HepG2 (cell line): ENCODE results near the gene POLR3GL. TPM values are rescaled to one million over a fixed set of nuclear protein-coding genes. Genes with fewer than 3 reads are reported as not detected.

Experiments used
- CREB3 ChIP-seq: sonication (generic); formaldehyde crosslinking; IDR thresholded peaks from 2 replicates; pipeline ENCODE4 v1.5.0; 2020; ENCODE audit warnings: missing genetic modification reagents
- CREM ChIP-seq, 2 experiments: sonication (generic) in 1 of 2; formaldehyde crosslinking in 1 of 2; IDR thresholded peaks; 2 replicates each; pipeline versions ENCODE4 v1.4.0 to v1.6.1; 2016 to 2020; ENCODE audit warnings: antibody characterized with exemption in 1 of 2, mild to moderate bottlenecking in 1 of 2, missing genetic modification reagents in 1 of 2
- DDIT3 ChIP-seq: sonication (generic); formaldehyde crosslinking; IDR thresholded peaks from 2 replicates; pipeline ENCODE4 v1.4.0; 2020; ENCODE audit warnings: mild to moderate bottlenecking, missing genetic modification reagents
- GPBP1L1 ChIP-seq: sonication (generic); formaldehyde crosslinking; IDR thresholded peaks from 2 replicates; pipeline ENCODE4 v1.5.0; 2020; ENCODE audit warnings: mild to moderate bottlenecking, missing genetic modification reagents
- HIVEP1 ChIP-seq: sonication (generic); formaldehyde crosslinking; IDR thresholded peaks from 2 replicates; pipeline ENCODE4 v1.4.0; 2020; ENCODE audit warnings: mild to moderate bottlenecking, missing genetic modification reagents
- HOXD1 ChIP-seq: sonication (generic); formaldehyde crosslinking; IDR thresholded peaks from 2 replicates; pipeline ENCODE4 v1.5.0; 2020; ENCODE audit warnings: missing genetic modification reagents
- KAT7 ChIP-seq: IDR thresholded peaks from 2 replicates; pipeline ENCODE4 v1.6.1; 2018; ENCODE audit warnings: borderline replicate concordance, missing compliant biosample characterization
- SRSF9 ChIP-seq: fragments of 200-400 bp; formaldehyde crosslinking; IDR thresholded peaks from 2 replicates; pipeline ENCODE4 v1.6.1; 2018; ENCODE audit warnings: borderline replicate concordance, mild to moderate bottlenecking, low read depth, low read length; ENCODE audit not compliant: insufficient read depth, poor library complexity, severe bottlenecking
- ZBTB8A ChIP-seq: sonication (generic); formaldehyde crosslinking; IDR thresholded peaks from 2 replicates; pipeline ENCODE4 v1.4.0; 2020; ENCODE audit warnings: mild to moderate bottlenecking, low read depth, missing genetic modification reagents, borderline replicate concordance
- ZMAT5 ChIP-seq: sonication (generic); formaldehyde crosslinking; IDR thresholded peaks from 2 replicates; pipeline ENCODE4 v1.5.0; 2020; ENCODE audit warnings: mild to moderate bottlenecking, low read depth, missing genetic modification reagents, borderline replicate concordance
- ZNF180 ChIP-seq: sonication (generic); formaldehyde crosslinking; IDR thresholded peaks from 2 replicates; pipeline ENCODE4 v1.4.0; 2020; ENCODE audit warnings: low read depth, missing genetic modification reagents, borderline replicate concordance
- ZNF292 ChIP-seq: sonication (generic); formaldehyde crosslinking; IDR thresholded peaks from 2 replicates; pipeline ENCODE4 v1.8.1; 2022; ENCODE audit warnings: mild to moderate bottlenecking, low read depth, missing genetic modification reagents, borderline replicate concordance
- ZNF329 ChIP-seq: sonication (generic); formaldehyde crosslinking; IDR thresholded peaks from 2 replicates; pipeline ENCODE4 v1.9.0; 2021; ENCODE audit warnings: low read depth, mild to moderate bottlenecking, missing genetic modification reagents
- ZNF350 ChIP-seq: sonication (generic); formaldehyde crosslinking; IDR thresholded peaks from 2 replicates; pipeline ENCODE4 v1.4.0; 2020; ENCODE audit warnings: mild to moderate bottlenecking, low read depth, missing genetic modification reagents, borderline replicate concordance
- ZNF484 ChIP-seq: sonication (generic); formaldehyde crosslinking; IDR thresholded peaks from 2 replicates; pipeline ENCODE4 v1.5.1; 2020; ENCODE audit warnings: mild to moderate bottlenecking, low read depth, missing genetic modification reagents, borderline replicate concordance
- ZNF549 ChIP-seq: sonication (generic); formaldehyde crosslinking; IDR thresholded peaks from 2 replicates; pipeline ENCODE4 v1.5.0; 2020; ENCODE audit warnings: missing genetic modification reagents
- polyA plus RNA-seq, 8 experiments: library from polyadenylated mRNA; depleted of rRNA in 3 of 8; stranded (reverse) in 7 of 8; unstranded in 1 of 8; fragments of >200 nt; fragmentation: Illumina TruSeq in 4 of 8; extraction: Trizol in 4 of 8; gene quantifications; 2 replicates each; pipeline versions ENCODE4 v1.2.1 to v1.2.3, GENCODE V29; 2011 to 2016; ENCODE audit warnings: low read depth in 4 of 8, missing spikeins in 1 of 8, mixed read lengths in 1 of 8; ENCODE audit not compliant: insufficient read depth in 1 of 8
- total RNA-seq, 5 experiments: library from RNA; depleted of rRNA; stranded (reverse); fragments of >200 nt; fragmentation: Illumina TruSeq; extraction: Trizol; gene quantifications; 2 replicates each; pipeline ENCODE4 v1.2.3, GENCODE V29; 2016; ENCODE audit warnings: low read depth in 1 of 5

The POLR3GL gene
- total and polyA plus RNA-seq, 2 of the 13 experiments (the other 11 are each of a cell fraction or from before 2014, with no cell fraction given), result 11.5 to 12.4 TPM

- no peak for TF ChIP-seq GPBP1L1 (CRISPR knock-in tag)
- TF ChIP-seq ZNF329 (CRISPR knock-in tag), result no peak
- TF ChIP-seq ZNF180 (CRISPR knock-in tag), result no peak
- TF ChIP-seq CREB3 (CRISPR knock-in tag), result no peak
- no peak for TF ChIP-seq HIVEP1
- TF ChIP-seq ZNF350 (CRISPR knock-in tag), result no peak
- TF ChIP-seq DDIT3, result no peak
- no peak for TF ChIP-seq KAT7 (CRISPR knock-in tag)
- no peak for TF ChIP-seq SRSF9
- no peak for TF ChIP-seq ZMAT5 (CRISPR knock-in tag)
- TF ChIP-seq ZNF484 (CRISPR knock-in tag), result no peak
- no peak for TF ChIP-seq ZNF292 (CRISPR knock-in tag)
- no peak for TF ChIP-seq CREM (IDR thresholded peaks at IDR 0.05)
- no peak for TF ChIP-seq CREM (CRISPR knock-in tag; IDR thresholded peaks at IDR 0.05)
- no peak for TF ChIP-seq ZBTB8A (CRISPR knock-in tag)
- TF ChIP-seq HOXD1, result no peak
- TF ChIP-seq ZNF549 (CRISPR knock-in tag), result no peak
These were observed 52.4 kb downstream of the POLR3GL start (continued) for GRCh38 chr1:146016891-146017290.
